ENCODE results near the gene BOD1L1.

BOD1L1 gene

DNA sequence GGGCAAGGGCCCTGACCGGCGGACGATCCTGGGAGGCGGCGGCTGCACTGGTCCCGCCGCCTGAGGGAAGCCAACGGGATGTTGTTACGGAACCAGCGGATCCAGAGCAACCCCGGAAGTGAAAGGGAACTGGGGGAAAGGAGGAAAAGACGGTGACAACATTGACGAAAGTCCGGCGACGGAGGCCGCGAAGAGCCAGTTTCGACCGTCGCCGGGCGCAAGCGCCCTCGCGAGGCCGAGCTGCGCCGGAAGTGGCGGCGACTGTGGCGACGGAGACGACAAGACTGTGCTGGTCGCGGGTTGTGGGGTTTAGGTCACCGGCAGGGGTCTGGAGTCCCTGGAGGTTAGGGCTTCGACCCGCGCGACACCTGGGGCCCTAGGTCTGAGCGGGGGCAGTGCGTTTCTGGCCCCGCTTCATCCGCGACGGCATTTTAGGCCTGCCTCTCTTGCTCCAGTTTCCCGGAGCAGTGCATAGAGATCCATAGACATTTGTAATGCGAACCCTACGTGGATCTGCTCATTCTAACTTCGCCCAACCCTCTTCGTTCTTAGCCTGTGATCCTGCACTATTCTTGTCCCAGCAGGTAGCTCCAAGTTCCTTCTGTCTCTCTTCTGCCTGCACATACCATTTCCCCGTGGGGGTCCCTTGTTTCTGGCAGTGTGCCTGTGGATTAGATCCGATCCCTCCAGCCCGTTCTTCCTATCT lies at the start of gene BOD1L1:
Gene BOD1L1, minus strand, starts transcription at position 120 of the 706 bp plus-strand sequence. CDS start 138 bp downstream, outside the sequence.
- peak in 1 of 2 experiments; percentile 37 for DNase-seq

DNA sequence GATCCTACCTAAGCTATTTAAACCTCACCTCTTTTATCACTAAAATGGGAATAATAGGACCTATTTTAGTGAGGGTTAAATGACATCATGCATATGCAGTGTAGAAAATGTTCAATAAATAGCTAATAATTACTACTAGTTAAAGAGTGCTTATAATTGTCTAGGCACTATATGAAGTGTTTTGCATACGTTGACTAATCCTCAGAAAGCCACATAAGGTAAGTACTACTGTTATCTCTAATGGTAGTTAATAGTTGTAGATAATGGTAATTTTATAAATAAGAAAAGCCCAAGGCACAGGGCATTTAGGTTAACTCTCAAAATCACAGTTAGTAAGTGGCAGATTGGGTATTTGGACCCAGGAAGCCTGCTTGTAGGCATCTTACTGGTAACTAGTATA lies 47.4 kb upstream of the BOD1L1 start:
- no peak for DNase-seq

DNA sequence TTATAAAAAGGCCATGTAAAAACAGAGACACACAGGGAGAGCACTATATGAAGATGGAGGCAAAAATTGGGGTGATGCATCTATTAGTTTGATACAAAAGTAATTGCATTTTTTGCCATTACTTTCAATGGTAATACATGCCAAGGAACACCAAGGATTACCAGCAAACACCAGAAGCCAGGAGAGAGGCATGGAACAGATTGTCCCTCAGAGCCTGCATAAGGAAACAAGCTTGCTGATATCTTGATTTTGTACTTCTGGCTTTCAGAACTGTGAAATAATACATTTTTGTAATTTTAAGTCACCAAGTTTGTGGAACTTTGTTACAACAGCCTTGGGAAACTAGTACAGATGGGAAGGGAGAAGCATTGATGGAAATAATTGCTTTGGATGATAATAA lies 45.6 kb upstream of the BOD1L1 start:
- no peak for DNase-seq

DNA sequence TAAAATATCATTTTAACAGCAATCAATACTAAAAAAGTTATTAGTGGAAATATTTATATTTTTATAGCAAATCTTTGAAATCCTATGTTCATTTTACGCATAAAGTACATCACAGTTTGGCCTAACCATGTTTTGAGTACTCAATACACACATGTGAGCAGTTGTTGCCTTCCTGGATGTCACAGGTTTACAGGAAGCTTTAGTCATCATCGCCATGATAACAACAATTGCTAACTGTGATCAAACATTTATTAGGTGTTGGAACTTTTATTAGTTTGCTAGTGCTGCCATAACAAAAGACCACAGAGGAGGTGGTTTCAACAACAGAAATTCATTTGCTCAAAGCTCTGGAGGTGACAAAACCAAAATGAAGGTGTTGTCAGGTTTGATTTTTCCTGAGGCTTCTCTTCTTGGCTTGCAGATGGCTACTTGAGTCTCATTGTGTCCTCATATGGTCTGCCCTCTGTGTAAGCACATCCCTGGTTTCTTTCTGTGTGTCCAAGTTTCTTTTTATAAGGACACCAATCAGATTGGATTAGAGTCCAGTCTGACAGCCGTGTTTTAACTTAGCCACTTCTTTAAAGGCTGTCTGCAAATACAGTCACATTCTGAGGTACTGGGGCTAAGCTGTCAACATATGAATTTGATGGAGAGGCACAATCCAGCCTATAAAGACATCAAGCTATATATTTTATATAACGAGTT lies 43.1 kb upstream of the BOD1L1 start:
- no peak for DNase-seq

DNA sequence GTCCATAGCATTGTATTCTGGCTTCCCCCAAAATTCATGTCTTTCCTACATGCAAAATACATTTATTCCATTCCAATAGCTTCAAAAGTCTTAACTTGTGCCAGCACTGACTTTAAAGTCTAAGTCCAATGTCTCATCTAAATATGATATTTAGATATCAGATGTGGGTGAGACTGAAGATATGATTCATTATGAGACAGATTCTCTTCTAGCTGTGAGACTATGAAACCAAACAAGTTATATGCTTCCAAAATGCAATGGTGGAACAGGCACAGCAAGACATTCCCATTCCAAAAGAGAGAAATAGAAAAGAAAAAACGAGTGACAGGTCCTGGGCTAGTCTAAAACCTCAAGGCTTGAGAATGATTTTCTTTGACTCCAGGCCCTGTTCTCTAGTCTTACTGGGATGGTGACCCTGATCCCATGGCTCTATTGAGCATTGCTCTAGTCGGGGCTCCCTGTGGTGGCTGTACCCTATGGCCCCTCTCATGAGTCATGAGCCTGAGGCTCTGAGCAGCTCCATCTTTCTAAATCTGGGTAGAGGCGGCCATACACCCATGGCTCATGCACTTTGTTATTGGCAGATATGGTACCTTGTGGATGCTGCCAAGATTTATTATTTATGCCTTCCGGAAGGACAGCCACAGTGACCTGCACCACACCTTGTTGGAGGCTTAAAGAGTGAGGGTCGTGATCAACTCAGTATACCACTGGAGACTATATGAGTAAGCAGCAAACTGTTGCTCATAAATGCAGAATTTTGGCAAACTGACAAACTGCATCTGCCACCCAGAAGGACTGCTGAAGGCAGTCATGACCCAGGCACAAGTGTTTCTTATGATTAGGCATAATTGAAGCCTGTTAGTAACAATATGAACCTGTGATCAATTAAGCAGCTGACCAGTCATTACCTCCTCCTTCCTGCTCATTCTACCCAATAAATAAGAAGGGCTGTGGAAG lies 38.5 kb upstream of the BOD1L1 start:
- no peak for DNase-seq

DNA sequence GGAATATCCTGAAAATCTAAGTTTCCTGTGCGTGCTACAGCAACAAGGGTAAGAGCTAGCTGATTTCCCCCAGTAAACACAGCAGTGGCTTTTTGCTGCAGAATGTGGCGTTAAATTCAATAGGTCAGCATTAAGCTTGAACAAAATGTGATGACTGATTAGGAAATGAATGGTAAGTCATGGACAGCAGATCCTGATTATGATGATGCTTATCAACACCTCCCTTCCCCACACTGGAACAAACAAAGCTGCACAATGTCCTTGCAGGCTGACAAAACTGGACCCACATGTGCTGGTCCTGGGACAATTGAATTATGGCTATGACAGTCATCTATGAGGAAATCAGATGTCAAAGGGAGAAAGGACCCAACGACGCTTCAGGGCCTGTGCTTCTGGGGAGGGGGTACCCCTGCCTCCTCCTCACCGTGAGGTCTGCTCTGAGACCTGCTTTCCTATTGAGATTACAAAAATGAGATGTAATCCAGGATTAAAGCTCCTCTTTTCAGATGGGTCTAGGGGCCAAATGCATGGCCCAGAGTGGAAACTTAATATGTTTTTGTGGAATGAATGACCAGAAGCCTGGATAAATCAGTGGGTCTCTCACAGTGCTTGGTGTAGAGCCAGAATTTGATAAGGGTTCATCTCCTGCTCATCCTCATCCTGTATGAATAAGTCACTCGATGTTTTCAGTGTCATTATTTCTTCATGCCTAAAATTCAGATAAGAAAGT lies 32.0 kb upstream of the BOD1L1 start:
- no peak for DNase-seq

DNA sequence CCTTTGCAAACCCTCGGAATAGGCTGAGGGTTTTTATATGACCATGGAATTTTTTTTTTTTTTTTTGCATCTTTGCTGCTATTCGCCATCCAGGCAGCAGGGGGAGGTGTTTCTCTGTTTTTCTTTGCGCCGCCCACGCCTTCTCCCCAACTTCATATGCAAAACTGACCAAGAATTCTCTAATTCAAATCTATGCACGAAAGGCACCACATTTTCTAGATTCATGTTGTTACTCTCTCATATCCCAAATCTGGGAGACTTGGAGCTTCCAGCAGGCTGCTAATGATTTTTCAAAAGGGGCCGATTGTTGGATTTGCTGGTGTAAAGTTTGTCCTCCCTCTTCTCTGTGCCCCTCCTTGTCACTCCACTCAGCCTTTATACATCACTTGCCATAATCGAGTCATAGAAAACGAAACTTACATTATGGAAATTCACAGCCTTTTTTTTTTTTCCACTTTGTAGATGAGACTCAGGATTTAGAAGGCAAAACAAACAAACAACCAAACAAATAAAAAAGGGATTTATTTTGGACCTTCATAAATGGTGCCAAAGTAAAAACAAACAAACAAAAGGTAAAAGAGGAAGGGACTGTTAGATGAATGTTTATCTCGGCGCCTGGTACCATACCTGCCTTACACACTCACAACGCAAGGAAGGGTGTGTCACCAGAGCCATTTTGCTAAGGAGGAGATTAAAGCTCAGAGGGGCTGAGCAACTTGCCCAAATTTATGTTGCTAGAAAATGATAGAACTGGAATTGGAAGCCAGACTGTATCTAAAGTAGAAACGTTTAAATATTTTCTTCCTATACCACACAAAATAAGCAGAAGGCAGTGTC lies 29.3 kb upstream of the BOD1L1 start:
- peak in 1 of 2 experiments; percentile 9 for DNase-seq

DNA sequence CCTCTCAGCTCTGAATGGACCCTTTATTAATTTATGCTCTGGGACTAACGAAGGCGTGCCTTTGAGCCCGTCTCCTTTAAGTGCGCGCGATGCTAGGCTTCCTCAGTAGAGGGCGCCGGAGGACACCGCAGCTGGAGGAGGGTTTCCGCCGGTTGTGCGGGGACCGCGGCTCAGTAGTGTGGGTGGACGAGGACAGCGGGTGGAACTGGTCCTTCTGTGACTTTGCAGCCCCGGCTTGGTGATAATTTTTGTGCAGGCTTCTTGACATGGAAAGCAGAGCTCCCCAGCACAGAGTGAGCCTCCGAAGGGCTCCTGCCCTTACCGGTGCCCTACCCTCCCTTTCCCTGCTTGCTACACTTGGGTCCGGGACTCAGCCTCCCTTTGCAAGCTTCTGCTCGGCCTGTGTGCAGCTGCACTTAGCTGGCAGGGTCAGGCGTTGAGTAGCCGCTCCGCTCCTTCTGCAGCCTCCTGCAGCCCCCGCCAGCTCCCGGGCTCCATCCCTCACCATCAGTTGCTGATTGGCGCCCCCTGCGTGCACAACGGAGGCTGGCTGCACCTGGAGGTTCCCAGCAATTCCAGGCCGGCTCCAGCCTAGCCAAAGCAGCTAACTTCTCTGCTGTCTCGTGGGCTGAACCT lies 26.8 kb upstream of the BOD1L1 start:
- DNase-seq: peak in 1 of 2 experiments; percentile 23

DNA sequence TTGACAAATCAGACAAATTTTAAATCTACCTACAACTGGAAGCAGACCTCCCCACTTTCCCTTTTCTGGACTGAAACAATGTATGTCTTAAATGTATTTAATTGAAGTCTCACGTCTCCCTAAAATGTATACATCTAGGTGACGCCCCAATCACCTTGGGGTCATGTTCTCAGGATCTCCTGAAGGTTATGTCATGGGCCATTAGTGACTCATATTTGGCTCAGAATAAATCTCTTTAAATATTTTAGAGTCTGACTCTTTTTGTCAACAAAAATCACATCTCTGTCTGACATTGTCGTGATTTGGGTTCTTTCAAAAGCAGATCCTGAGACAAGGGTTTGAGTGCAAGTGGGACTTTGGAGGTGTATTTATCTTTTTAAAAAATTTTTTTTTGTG lies 26.2 kb upstream of the BOD1L1 start:
- no peak for DNase-seq

DNA sequence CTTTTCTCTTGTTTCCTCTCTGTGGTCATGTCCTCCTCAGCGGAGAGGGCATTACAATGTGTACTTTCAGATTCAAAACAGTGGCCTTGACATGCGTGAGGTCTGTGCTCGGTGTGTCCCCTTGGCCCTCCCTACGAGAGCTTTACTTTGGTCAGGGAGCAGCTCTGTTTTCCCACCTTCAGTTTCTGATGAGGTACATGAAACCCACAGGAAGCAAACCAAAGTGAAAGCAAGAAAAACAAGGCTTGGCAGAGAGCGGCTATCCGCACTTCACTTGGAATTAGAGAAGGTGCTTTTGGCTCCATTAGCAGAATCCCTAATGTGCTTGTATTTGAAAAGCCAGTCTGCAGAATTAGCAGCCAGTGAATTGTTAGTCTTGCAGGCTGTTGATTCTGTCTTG lies 19.5 kb upstream of the BOD1L1 start:
- DNase-seq: no peak

DNA sequence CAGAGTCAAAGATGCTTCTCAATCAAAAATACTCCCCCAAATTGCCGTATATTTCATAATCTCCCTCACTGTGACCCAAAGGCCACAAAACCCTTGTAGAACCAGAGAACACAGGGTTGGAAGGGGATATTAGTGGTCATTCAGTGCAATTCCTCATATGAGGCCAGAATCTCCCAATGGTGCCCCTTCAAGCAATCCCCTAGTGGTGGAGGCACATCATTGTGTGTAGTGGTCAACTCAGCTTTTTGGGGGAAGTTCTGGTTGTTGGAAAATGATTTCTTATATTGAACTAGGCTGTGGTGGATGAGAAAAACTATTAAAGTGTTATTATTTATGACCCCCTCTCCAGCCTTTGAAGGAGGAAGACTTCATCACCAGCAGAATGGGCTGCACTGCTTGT lies 17.6 kb upstream of the BOD1L1 start:
- no peak for DNase-seq

DNA sequence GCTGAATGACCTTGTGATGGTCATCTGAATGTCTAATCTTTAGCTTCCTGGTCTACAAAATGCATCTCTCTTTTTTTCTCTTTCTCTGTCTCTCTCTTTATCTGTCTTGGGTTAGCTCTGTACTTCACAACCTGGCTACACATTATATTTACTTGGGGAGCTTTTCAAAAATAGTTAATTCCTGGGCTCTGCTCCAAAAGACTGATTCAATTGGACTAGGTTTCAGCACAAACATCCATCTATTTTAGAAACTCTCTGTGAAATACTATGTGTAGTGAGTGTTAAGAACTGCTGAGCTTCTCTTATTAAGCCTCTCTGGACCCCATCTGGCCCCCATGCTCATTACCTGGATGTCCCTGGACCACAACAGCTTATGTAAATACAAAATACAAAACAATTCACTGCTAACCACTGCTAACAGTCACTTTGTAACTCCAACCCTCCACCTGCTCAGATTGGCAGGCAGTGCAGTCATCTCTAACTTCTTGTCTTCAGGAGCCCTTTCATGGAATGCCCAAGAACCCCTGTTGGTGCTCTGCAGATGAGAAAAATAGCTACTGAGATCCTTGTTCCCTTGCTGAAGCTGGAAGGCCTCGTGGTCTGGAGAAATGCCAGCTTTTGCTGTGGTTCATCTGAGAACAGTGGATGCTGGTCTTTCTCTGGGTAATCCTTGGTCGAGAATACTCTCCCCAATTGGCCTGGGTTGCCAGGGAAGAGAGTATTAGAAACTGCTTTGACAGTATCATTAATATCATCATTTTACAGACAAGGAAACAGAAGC lies 14.8 kb upstream of the BOD1L1 start:
- no peak for DNase-seq

DNA sequence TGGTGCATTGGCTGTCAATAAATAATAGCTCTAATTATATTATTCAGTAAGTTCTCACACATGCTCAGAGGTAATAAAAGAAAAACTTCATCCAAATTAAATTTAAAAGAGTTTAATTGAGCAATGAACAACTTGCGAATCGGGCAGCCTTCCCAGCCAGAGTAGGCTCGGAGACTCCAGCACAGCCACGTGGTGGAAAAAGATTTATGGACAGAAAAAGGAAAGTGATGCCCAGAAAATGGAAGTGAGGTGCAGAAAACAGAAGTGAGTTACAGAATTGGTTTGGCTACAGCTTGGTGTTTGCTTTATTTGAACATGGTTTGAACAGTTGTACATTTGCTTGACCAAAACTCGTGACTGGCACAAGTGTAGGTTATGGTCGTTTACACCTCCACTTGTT lies 13.6 kb upstream of the BOD1L1 start:
- no peak for DNase-seq

DNA sequence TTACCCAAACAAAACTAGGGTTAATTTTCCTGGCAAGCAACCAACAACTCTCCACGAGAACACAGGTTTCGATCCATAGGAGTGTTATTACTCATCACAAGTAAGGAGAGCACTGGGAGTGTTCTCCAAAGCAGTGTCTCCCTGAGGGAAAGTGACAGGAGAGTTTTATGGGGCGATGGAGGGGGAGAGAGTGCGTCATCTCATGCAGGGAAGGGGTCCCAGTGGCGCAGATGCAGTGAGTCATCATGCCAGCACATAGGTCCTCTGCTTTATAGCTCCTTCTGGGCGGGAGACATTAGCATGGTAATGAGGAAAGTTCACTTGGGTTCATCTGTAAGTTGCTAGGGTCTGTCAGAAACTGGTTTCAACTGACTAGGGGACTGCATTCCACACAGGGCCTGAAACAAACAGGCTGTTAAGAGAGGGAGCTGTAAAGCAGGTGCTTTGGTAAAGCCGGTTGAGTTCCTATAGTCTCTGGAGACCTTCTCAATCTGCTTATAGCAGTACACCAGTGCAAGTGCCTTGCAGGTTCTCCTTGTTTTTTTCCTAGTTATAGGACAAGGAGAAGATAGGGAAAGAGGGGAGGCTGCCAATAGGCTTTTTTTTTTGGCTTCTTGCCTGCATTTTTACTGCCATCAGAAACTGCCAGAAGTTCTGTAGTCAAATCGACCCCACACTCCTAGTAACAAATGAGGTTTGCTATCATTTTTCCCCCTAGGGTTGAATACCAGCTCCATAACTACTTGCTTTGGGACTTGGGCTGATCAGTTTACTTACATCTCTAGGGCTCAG lies 12.8 kb upstream of the BOD1L1 start:
- no peak for DNase-seq

DNA sequence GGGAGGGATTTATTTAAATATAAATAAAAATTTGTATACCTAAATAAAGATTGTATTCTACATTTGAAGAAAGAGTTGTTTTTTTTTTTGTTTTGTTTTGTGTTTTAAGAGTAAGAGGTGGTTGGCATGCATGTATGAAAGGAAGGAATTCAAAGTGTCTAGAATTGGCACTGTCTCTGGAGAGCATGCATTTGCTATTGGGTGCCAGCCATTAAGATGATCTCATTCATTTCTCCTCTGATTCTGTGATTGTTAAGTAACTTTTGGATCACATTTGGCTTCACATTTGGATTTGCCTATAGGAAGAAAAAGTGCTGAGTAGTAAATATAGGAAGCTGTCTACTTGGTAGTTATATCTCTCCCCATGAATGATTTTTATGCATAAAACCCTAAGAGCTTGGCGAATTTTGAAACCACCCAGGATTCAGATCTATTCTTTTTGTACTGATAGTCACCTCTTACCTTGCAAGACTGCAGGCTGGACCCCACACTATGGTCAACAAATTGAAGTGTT lies 7.8 kb upstream of the BOD1L1 start:
- no peak for DNase-seq

DNA sequence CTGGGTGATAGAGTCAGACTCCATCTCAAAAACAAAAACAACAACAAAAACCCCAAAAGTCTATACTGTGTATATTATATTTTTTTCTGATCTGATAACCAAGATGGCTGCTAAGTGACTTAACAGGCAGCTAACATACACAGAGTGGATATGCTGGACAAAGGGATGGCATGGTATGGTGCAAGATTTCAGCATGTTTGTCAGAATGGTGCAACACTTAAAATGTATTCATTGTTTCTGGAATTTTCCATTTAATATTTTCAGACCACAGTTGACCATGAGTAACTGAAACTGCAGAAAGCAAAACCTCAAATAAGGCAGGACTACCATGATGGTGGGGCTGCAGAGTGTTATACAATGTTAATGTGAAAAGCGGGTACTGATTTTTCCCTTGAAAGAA lies 6.1 kb upstream of the BOD1L1 start:
- DNase-seq: no peak

DNA sequence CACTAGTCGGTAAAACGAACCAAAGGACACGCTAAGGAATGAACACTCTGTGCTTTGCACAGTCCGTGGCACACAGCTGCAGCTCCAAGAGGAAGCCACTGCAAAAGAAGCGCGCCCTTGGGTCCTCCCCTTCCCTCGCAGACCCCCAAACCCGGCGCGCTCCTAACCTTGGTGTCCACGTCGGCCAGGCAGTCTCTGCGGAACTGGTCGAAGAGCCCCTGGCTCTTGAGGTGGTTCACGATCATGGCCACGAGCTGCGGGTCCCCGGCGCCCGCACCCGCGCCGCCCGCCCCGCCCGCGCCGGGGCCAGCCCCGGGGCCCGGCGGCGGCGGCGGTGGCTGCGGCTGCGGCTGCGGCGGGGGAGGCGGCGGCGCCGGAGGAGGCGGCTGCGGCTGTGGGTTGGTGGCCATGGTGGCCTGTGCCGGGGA lies 333 bp downstream of the BOD1L1 start:
- no peak for DNase-seq

DNA sequence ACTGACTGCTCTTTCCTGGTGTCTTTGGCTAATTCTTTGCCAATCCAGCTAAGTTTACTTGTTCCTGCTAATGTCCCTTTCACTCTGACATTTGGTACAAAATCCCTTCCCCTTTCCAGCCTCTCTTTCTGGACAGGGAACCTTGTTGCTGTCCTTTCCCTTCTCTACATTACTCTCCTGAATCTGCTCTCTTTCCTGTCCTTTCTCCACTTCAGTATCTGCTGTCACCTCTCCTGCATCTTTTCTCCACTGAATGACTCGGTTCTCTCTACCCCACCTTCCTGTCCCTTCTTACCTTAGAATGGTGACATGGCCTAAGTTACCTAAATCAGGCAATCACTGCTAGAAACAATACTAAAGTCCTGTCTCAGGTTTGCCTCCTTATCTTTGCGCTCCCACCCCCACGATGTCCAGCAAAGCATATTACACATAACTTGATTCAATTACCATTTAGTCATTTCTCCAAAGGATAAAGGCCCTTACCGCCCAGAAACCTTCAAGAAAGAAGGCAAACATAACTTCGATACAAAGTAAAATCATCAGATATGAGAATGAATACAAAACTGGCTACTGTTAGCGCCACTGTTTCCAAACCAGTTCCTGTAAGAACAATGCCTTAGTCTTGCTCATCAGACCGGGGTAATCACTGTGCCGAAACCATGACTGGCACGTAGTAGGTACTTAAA lies 890 bp downstream of the BOD1L1 start:
- DNase-seq: no peak
